GM18502 (cell line): ENCODE data around the gene USP5.
"Not testable (repeated sequence)": the region's sequence is repeated elsewhere in the genome, so short reads cannot be mapped to it uniquely, and the experiment has no call there.

Source experiments
- ATAC-seq: cut with Tn5 transposase; IDR thresholded peaks from one replicate; pipeline ENCODE4 v1.9.1; 2021; ENCODE audit warnings: mild to moderate bottlenecking; ENCODE audit not compliant: unreplicated experiment, poor library complexity

The USP5 gene

DNA sequence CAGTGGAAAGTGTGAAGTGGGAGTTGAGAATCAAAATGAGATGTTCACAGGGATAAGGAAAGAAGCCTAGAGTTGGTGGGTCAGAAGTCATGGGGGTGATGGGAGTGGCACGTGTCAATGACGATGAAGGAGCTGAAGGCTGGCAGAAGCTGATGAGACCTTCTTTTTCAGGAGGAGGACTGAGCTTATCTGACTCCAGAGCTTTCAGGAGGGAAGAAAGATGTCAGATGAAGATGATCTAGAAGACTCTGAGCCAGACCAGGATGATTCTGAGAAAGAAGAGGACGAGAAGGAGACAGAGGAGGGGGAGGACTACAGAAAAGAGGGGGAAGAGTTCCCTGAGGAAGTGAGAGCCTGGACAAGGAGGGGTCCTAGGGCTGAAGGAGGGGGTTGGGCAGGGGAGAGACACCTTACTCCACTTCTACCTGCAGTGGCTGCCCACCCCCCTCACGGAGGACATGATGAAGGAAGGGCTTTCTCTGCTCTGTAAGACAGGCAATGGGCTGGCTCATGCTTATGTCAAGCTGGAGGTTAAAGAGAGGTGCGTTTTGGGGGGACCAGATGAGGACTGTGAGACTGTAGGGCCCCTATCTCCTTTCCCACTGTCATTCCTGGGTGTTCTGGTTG, 53.6 kb downstream of the USP5 start:
- no peak for ATAC-seq

DNA sequence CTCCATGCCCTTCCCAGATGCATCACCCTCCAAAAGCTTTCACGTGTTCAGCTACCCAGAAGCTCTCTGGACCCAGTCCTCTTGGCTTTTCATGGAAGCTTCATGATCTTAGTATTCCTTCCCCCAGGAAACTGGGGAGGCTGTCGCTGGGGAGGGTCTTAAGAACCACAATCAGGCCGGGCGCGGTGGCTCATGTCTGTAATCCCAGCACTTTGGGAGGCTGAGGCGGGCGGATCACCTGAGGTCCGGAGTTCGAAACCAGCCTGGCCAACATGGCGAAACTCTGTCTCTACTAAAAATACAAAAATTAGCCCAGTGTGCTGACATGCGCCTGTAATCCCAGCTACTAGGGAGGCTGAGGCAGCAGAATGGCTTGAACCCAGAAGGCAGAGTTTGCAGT, 56.2 kb downstream of the USP5 start:
- not testable (repeated sequence) for ATAC-seq

DNA sequence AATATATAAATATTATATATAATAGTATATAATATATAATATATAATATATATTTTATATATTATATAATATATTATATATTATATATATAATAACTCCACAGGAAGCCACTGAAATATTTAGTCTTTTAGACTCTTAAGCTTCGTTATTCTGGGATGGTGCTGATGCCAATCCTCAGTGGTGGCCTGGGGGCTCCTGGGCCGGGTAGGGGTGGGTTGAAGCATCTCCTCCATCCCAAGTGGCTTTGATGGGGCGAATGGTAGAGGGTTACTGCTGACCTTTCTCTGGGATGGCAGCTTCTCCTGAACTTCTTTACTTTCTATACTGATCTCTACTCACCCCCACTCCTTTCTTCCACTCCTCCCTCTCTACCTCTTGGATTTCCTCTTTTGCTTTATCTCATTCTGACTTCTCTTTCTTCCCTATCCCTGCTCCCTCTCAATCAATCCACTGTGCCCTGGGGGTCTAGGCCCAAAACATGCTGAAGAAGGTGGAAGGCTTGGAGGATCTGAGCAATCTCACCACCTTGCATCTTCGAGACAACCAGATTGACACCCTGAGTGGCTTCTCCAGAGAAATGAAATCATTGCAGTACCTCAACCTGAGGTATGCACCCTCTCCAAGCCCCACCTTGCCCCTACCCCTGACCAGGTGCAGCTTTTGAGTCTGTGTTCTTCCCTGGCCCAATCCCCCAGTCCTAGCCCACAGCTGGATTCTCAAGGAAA, 57.6 kb downstream of the USP5 start:
- ATAC-seq = no peak

DNA sequence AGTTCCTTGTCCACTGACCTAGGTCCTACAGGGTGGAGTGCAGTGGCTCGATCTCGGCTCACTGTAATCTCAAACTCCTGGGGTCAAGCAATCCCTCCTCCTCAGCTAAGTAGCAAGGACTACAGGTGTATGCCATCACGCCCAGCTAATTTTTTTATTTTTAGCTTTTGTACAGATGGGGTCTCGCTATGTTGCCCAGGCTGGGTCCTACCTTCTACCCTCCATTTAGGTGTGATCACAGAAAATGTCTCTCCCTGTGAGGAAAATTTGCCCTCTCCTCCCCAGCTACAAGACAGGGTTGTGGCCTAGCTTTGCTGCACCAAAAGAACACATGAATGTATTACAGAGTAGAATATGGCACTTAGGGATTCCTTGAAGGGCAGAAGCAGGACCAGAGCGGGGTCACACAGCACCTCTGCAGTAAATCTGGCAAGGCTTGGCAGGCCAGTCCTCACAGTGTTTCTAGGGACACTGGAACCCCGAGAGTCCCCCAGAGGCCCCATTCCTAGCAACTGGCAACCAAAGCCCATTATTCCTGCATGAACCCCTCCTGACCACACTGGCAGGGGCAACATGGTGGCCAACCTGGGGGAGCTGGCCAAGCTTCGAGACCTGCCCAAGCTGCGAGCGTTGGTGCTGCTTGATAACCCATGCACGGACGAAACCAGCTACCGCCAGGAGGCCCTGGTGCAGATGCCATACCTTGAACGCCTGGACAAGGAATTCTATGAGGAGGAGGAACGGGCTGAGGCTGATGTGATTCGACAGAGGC, 60.4 kb downstream of the USP5 start:
- ATAC-seq = no peak

DNA sequence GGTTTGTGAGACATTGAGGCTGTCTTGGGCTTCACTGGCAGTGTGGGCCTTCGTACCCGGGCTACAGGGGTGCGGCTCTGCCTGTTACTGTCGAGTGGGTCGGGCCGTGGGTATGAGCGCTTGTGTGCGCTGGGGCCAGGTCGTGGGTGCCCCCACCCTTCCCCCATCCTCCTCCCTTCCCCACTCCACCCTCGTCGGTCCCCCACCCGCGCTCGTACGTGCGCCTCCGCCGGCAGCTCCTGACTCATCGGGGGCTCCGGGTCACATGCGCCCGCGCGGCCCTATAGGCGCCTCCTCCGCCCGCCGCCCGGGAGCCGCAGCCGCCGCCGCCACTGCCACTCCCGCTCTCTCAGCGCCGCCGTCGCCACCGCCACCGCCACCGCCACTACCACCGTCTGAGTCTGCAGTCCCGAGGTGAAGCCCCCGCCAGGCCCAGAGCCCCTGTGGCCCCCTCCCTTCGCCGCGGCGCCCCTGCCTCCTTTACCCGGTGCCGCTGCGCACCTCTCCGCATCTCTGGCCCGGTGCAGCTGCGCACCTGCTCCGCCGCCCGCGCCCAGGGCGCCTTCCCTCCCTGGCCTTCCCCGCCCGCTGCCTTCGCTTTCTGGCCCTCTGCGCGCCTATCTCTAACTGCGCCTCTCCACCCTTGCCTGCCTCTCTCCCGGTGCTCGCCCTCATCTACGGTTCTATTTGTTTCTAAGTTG, 62.4 kb downstream of the USP5 start, which contains the start of gene ENO2:
Gene ENO2 (plus strand): TSS at position 335 of the 701 bp plus-strand sequence. CDS start 1,253 bp downstream, outside the sequence.
- peak; percentile 80 for ATAC-seq

DNA sequence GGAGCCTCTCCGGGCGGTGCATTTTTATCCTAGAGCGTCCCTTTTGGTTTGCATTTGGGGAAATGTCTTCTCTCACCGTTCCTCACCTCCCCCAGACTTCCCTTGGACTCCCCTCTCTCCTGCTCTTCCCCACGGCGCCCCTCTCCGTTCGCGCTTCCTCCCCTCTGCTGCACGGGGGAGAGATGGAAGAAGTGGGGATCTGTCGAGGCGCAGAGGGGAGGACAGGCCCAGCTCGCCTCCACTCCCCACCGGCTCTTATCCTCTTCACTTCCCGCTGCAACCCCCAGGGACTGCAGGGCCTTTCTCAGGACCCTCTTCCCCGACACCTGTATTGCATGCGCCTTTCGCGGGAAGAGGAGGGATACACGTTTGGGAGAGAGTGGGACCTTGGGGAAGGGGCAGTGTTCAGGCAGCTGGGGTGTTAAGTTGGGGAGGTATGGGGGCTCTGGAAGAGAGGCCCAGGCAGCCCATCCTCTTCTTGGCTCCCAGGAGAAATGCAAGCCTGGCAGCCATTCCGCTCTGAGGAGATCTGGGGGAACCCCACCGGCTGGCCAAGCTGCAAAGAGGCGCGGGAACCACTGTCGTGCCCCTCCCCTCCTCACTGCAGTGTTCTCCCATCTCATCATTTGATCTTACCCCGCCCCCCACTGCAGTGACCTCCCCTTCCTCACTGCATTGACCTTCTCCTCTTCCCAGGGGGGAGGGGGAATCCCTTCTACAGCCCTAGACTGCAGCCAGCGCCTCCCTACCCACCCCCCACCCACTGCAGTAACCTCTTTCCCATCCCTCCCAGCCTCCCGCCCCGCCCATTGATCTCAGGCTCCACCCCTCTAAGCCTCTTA, 63.2 kb downstream of the USP5 start:
- no peak for ATAC-seq

DNA sequence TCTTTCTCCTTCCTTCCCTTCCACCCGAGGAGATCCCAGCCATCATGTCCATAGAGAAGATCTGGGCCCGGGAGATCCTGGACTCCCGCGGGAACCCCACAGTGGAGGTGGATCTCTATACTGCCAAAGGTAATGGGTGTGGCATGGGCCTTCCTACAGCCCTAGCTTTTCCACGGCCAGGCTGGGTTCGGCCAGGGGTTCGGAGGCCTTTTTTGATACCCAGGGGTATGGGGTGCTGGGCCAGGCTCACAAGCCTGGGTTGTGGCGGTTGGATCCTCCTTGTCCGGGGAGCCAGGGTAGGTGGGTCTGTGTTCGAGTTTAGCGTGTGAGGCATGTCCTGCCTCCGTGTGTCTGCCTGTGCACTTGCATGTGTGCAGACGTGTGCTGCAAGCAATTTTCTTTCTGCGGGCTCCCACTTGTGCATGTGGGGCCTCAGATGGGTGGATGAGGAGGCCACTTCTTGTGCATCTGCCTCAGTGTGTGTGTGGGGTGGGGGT, 63.9 kb downstream of the USP5 start:
- no peak for ATAC-seq
